Mammary epithelial cell (primary cell): ENCODE measurements around the gene M6PR.

Experiments used
- CTCF ChIP-seq, 2 donors: IDR thresholded peaks in 1 of 2; conservative IDR thresholded peaks in 1 of 2; 2 replicates each; pipeline ENCODE4 v1.5.1; 2011 to 2012; ENCODE audit warnings: inconsistent platforms in 2 of 2, low read length in 2 of 2, mild to moderate bottlenecking in 2 of 2, control low read depth in 1 of 2, low read depth in 1 of 2; ENCODE audit not compliant: insufficient read depth in 1 of 2; ENCODE audit errors: extremely low read depth in 1 of 2
- EZH2 ChIP-seq: IDR thresholded peaks from 2 replicates; pipeline ENCODE4 v1.6.1; 2012; ENCODE audit warnings: low read length, inconsistent platforms, borderline replicate concordance

GRCh38 chr12:8956772-8957171 lies 7.3 kb upstream of the M6PR start:
- TF ChIP-seq CTCF (conservative IDR thresholded peaks at IDR 0.05 in 1 of 2, IDR thresholded peaks at IDR 0.05 in 1 of 2; ENCODE audit: extremely low read depth in 1 of 2, insufficient read depth in 1 of 2, low read depth in 1 of 2, low read length in 2 of 2): no peak
- TF ChIP-seq EZH2: no peak
